NCI-H2107 treated with DMSO at 0.1 percent for 48 hours (cell line): ENCODE measurements around the gene CCDC83.

Experiments used
- DNase-seq: peaks from one replicate; lab custom pipeline; 2025; ENCODE audit not compliant: unreplicated experiment; lab: John Stamatoyannopoulos, UW

CCDC83 gene

GRCh38 chr11:85855341-85855656, at the start of gene CCDC83:
TSS of gene CCDC83 (plus strand) at chr11:85855383. CDS start at chr11:85865124, 9,741 bp downstream.
- no peak for DNase-seq

- DNase-seq = no peak
Measured at GRCh38 chr11:85805387-85805786, 49.8 kb upstream of the CCDC83 start.

- no peak for DNase-seq
Measured at GRCh38 chr11:85806016-85806415, 49.2 kb upstream of the CCDC83 start.

- no peak for DNase-seq
Measured at GRCh38 chr11:85806876-85807275, 48.3 kb upstream of the CCDC83 start.

- DNase-seq = no peak
Measured at GRCh38 chr11:85809191-85809590, 46.0 kb upstream of the CCDC83 start.

- no peak for DNase-seq
Measured at GRCh38 chr11:85809863-85810262, 45.3 kb upstream of the CCDC83 start.

- no peak for DNase-seq
Measured at GRCh38 chr11:85810521-85810870, 44.7 kb upstream of the CCDC83 start.

- DNase-seq = no peak
Measured at GRCh38 chr11:85810871-85811611, 44.1 kb upstream of the CCDC83 start, which contains the start of gene SYTL2. TSS of gene SYTL2 (minus strand) at chr11:85811141. CDS start at chr11:85757725, 53,416 bp downstream.

- DNase-seq = no peak
Measured at GRCh38 chr11:85811624-85812023, 43.6 kb upstream of the CCDC83 start.

- DNase-seq = no peak
Measured at GRCh38 chr11:85813721-85814120, 41.5 kb upstream of the CCDC83 start.

- DNase-seq = no peak
Measured at GRCh38 chr11:85815186-85815931, 39.8 kb upstream of the CCDC83 start.

GRCh38 chr11:85819441-85819840, 35.7 kb upstream of the CCDC83 start:
- DNase-seq = no peak

GRCh38 chr11:85821636-85822035, 33.5 kb upstream of the CCDC83 start:
- no peak for DNase-seq

- DNase-seq = no peak
Measured at GRCh38 chr11:85822814-85823213, 32.4 kb upstream of the CCDC83 start.

GRCh38 chr11:85823816-85824215, 31.4 kb upstream of the CCDC83 start:
- no peak for DNase-seq

- no peak for DNase-seq
Measured at GRCh38 chr11:85825616-85826015, 29.6 kb upstream of the CCDC83 start.

- DNase-seq = no peak
Measured at GRCh38 chr11:85826116-85826855, 28.9 kb upstream of the CCDC83 start.

GRCh38 chr11:85827748-85828639, 27.2 kb upstream of the CCDC83 start:
- no peak for DNase-seq

GRCh38 chr11:85828640-85828978, 26.6 kb upstream of the CCDC83 start:
- DNase-seq = no peak

GRCh38 chr11:85829172-85829571, 26.0 kb upstream of the CCDC83 start:
- DNase-seq = no peak

GRCh38 chr11:85831050-85831449, 24.1 kb upstream of the CCDC83 start:
- no peak for DNase-seq
